H1 (cell line): ENCODE measurements around the gene TFG. TPM values are rescaled to one million over a fixed set of nuclear protein-coding genes. Genes with fewer than 3 reads are reported as not detected.

Experiments used
- CTCF ChIA-PET: fragments of 300-600 bp; sonication (Branson Sonifier 250); formaldehyde crosslinking; loops from one replicate; lab custom pipeline; 2021; ENCODE audit not compliant: partially characterized antibody; lab: Charles Lee
- POLR2A ChIA-PET: fragments of 300-600 bp; sonication (Branson Sonifier 250); formaldehyde crosslinking; loops from one replicate; lab custom pipeline; 2021; ENCODE audit warnings: inconsistent platforms; ENCODE audit not compliant: partially characterized antibody; lab: Charles Lee
- DNase-seq, 2 experiments: peaks; one replicate each; pipeline versions ENCODE4 v3.0.0 to v3.0.0-alpha.2; 2010 to 2022; ENCODE audit warnings: low spot score in 2 of 2, low read depth in 1 of 2, mixed read lengths in 1 of 2
- FAIRE-seq: peaks from 2 replicates; lab custom pipeline; 2011; peaks lifted over from hg19 to GRCh38; lab: Jason Lieb, UNC
- H2AFZ ChIP-seq: 2 replicates; pipeline ENCODE4 v1.8.1; 2012; ENCODE audit warnings: low read length, inconsistent platforms
- H2AK5ac ChIP-seq: 2 replicates; pipeline ENCODE4 v1.6.1; 2013; ENCODE audit warnings: low read depth, low read length
- H2BK120ac ChIP-seq: replicated peaks from 2 replicates; pipeline ENCODE3; 2013; ENCODE audit warnings: low read depth, low read length, inconsistent platforms
- H2BK12ac ChIP-seq: 2 replicates; pipeline ENCODE4 v1.6.1; 2013; ENCODE audit warnings: low read depth, low read length
- H2BK15ac ChIP-seq: 2 replicates; pipeline ENCODE4 v1.6.1; 2013; ENCODE audit warnings: low read length
- H2BK20ac ChIP-seq: 2 replicates; pipeline ENCODE4 v1.6.1; 2013; ENCODE audit warnings: low read length
- H2BK5ac ChIP-seq: 2 replicates; pipeline ENCODE4 v1.6.1; 2013; ENCODE audit warnings: low read depth, low read length
- H3K14ac ChIP-seq: 2 replicates; pipeline ENCODE4 v1.6.1; 2013; ENCODE audit warnings: inconsistent platforms; ENCODE audit not compliant: insufficient read length
- H3K18ac ChIP-seq: 2 replicates; pipeline ENCODE4 v1.6.1; 2013; ENCODE audit warnings: low read length; ENCODE audit errors: extremely low read depth
- H3K23ac ChIP-seq: 2 replicates; pipeline ENCODE4 v1.6.1; 2013; ENCODE audit warnings: inconsistent platforms; ENCODE audit not compliant: insufficient read length
- H3K23me2 ChIP-seq: 2 replicates; pipeline ENCODE4 v1.6.1; 2013; ENCODE audit warnings: low read depth, low read length
- H3K27ac ChIP-seq: 2 replicates; pipeline ENCODE4 v1.6.1; 2011; ENCODE audit warnings: low read depth, low read length, inconsistent platforms
- H3K27me3 ChIP-seq, 4 experiments: replicated peaks in 1 of 4; 1 replicate in 1 of 4; 2 replicates in 3 of 4; pipeline versions ENCODE4 v1.6.1 to v1.8.1; 2011 to 2013; ENCODE audit warnings: low read length in 3 of 4, mild to moderate bottlenecking in 3 of 4, inconsistent platforms in 2 of 4, mixed read lengths in 2 of 4, moderate library complexity in 1 of 4; ENCODE audit not compliant: control insufficient read depth in 3 of 4, insufficient read depth in 3 of 4; ENCODE audit errors: extremely low read depth in 1 of 4
- H3K36me3 ChIP-seq, 4 experiments: 2 replicates each; pipeline versions ENCODE4 v1.6.1 to v1.8.1; 2011 to 2013; ENCODE audit warnings: mild to moderate bottlenecking in 4 of 4, low read length in 3 of 4, moderate library complexity in 2 of 4, control low read depth in 1 of 4, inconsistent platforms in 1 of 4; ENCODE audit not compliant: insufficient read depth in 4 of 4, control insufficient read depth in 2 of 4
- H3K4ac ChIP-seq: replicated peaks from 2 replicates; pipeline ENCODE3; 2013; ENCODE audit warnings: low read length, low read depth, mixed read lengths, inconsistent platforms; ENCODE audit not compliant: insufficient read length
- H3K4me1 ChIP-seq, 4 experiments: replicated peaks in 1 of 4; 1 replicate in 1 of 4; 2 replicates in 3 of 4; pipeline versions ENCODE4 v1.6.1 to v1.8.1; 2011 to 2013; ENCODE audit warnings: low read length in 3 of 4, inconsistent platforms in 2 of 4, mixed read lengths in 1 of 4; ENCODE audit not compliant: insufficient read depth in 4 of 4, control insufficient read depth in 3 of 4
- H3K4me2 ChIP-seq, 2 experiments: 2 replicates each; pipeline versions ENCODE4 v1.6.1 to v1.8.1; 2011 to 2013; ENCODE audit warnings: low read depth in 2 of 2, low read length in 2 of 2, control low read depth in 1 of 2, inconsistent platforms in 1 of 2, mild to moderate bottlenecking in 1 of 2; ENCODE audit not compliant: insufficient read depth in 1 of 2
- H3K4me3 ChIP-seq, 4 experiments: fragments of 200-600, 300-600 bp in 1 of 4; sonication (generic), shearing (Covaris generic), sonication (Bioruptor Twin) in 1 of 4; 2 replicates each; pipeline versions ENCODE4 v1.5.1 to v1.8.1; 2011 to 2016; ENCODE audit warnings: low read length in 4 of 4, low read depth in 3 of 4, control low read depth in 2 of 4, inconsistent platforms in 2 of 4, mild to moderate bottlenecking in 2 of 4, mixed read lengths in 1 of 4, moderate library complexity in 1 of 4; ENCODE audit not compliant: insufficient read depth in 2 of 4; ENCODE audit errors: extremely low read depth in 1 of 4
- H3K56ac ChIP-seq: replicated peaks from 2 replicates; pipeline ENCODE3; 2013; ENCODE audit warnings: low read depth, mild to moderate bottlenecking, mixed read lengths, low read length, inconsistent platforms; ENCODE audit not compliant: insufficient read length
- H3K79me1 ChIP-seq: 2 replicates; pipeline ENCODE4 v1.6.1; 2013; ENCODE audit warnings: low read depth, low read length, control low read depth
- H3K79me2 ChIP-seq, 2 experiments: 2 replicates each; pipeline versions ENCODE4 v1.6.1 to v1.8.1; 2012 to 2013; ENCODE audit warnings: low read length in 2 of 2, mild to moderate bottlenecking in 2 of 2, inconsistent platforms in 1 of 2; ENCODE audit not compliant: insufficient read depth in 2 of 2, control insufficient read depth in 1 of 2
- H3K9ac ChIP-seq, 4 experiments: replicated peaks in 1 of 4; 1 replicate in 1 of 4; 2 replicates in 3 of 4; pipeline versions ENCODE4 v1.6.1 to v1.8.1; 2011 to 2013; ENCODE audit warnings: low read depth in 3 of 4, low read length in 3 of 4, control low read depth in 2 of 4, mild to moderate bottlenecking in 2 of 4, moderate library complexity in 2 of 4, inconsistent platforms in 1 of 4; ENCODE audit errors: extremely low read depth in 1 of 4
- H3K9me3 ChIP-seq, 2 experiments: 2 replicates each; pipeline versions ENCODE4 v1.6.1 to v1.8.1; 2012 to 2013; ENCODE audit warnings: mild to moderate bottlenecking in 2 of 2, moderate library complexity in 2 of 2, control low read depth in 1 of 2, inconsistent platforms in 1 of 2, low read depth in 1 of 2, low read length in 1 of 2, mixed read lengths in 1 of 2; ENCODE audit not compliant: insufficient read depth in 2 of 2
- H4K20me1 ChIP-seq, 2 experiments: replicated peaks in 1 of 2; 2 replicates each; pipeline versions ENCODE3 to v1.8.1; 2011 to 2013; ENCODE audit warnings: inconsistent platforms in 2 of 2, low read length in 2 of 2, mild to moderate bottlenecking in 1 of 2; ENCODE audit not compliant: insufficient read depth in 2 of 2, control insufficient read depth in 1 of 2
- H4K5ac ChIP-seq: 2 replicates; pipeline ENCODE4 v1.6.1; 2013; ENCODE audit warnings: low read length, low read depth, mixed read lengths, inconsistent platforms; ENCODE audit not compliant: insufficient read length
- H4K8ac ChIP-seq: 2 replicates; pipeline ENCODE4 v1.8.0; 2013; ENCODE audit warnings: mild to moderate bottlenecking, moderate library complexity, low read length, inconsistent platforms; ENCODE audit not compliant: insufficient read depth; ENCODE audit errors: extremely low read depth
- H4K91ac ChIP-seq: replicated peaks from 2 replicates; pipeline ENCODE3; 2013; ENCODE audit warnings: low read length, mixed read lengths, inconsistent platforms; ENCODE audit not compliant: insufficient read length
- ASH2L ChIP-seq: fragments of 200-600, 300-600 bp; sonication (generic); IDR thresholded peaks from one replicate; pipeline ENCODE4 v1.7.1; 2017; ENCODE audit warnings: low read length
- CEBPB ChIP-seq: IDR thresholded peaks from 2 replicates; pipeline ENCODE4 v1.6.1; 2012; ENCODE audit warnings: low read depth, low read length
- RNF2 ChIP-seq: fragments of 200-900, 300-1000 bp; sonication (generic); IDR thresholded peaks from 2 replicates; pipeline ENCODE4 v1.7.1; 2016; ENCODE audit warnings: borderline replicate concordance, low read depth, mild to moderate bottlenecking, antibody characterized with exemption, low read length; ENCODE audit not compliant: poor library complexity, severe bottlenecking; ENCODE audit errors: missing control alignments
- TBP ChIP-seq: IDR thresholded peaks from 2 replicates; pipeline ENCODE4 v1.6.1; 2011; ENCODE audit warnings: low read depth, low read length, improper control_type of control experiment
- WGBS, 2 experiments: shearing (Covaris generic) in 1 of 2; methylation state at CpG; one replicate each; pipeline versions ENCODE4 v1.1.6 to v1.1.7; 2013 to 2015; ENCODE audit warnings: low lambda C conversion rate in 2 of 2, mixed read lengths in 2 of 2, inconsistent platforms in 1 of 2, low coverage in 1 of 2, missing lambda C conversion rate in 1 of 2; ENCODE audit not compliant: insufficient replicate concordance in 2 of 2, insufficient coverage in 1 of 2, insufficient read length in 1 of 2; ENCODE audit errors: extremely low coverage in 1 of 2, missing lambda C conversion rate in 1 of 2; 5-methylcytosine and 5-hydroxymethylcytosine counted together
- polyA plus RNA-seq, 7 experiments: library from polyadenylated mRNA; depleted of rRNA in 3 of 7; stranded (reverse) in 5 of 7; unstranded in 2 of 7; fragments of >200 nt in 5 of 7; fragments of 200-250 nt in 2 of 7; gene quantifications; 1 replicate in 5 of 7; 2 replicates in 1 of 7; 4 replicates in 1 of 7; pipeline versions ENCODE4 v1.2.1 to v1.2.3, GENCODE V29; 2011 to 2013; ENCODE audit warnings: missing spikeins in 2 of 7, mixed read lengths in 2 of 7
- total RNA-seq: library from RNA; stranded (reverse); fragmentation: NEBNext Ultra II Directional; extraction: Animal tissue kit (Norgen Biotek cat#: 25700); gene quantifications from 2 replicates; pipeline ENCODE4 v1.2.1, GENCODE V29; 2021

The TFG gene
- total and polyA plus RNA-seq, 2 of the 8 experiments (the other 6 are each of a cell fraction or from before 2014, with no cell fraction given) = 81.9 to 98.4 TPM

DNA sequence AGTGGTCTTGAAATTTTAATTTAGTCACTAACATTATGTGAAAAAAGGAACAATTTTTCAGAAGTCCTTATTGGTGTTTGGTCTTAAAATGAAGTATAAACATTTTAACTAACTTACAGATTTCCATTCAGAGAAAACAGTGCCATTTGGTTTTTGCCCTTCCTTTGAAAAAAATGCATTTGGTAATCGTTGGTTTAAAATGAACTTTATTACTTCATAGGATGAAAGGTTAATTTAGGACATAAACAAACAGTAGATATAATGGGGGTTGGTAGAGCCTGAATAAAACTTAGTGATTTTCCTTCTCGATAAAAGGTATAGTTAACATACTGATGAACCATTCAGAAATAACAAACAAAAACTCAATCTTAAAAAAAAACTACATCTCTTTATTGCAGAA, 39.7 kb downstream of the TFG start:
- Histone ChIP-seq H3K14ac (no peak overlapping the region), H3K23me2 (no peaks in the 10 kb centered on the region), H3K56ac (no peak overlapping the region), H3K9me3 (no peaks in the 10 kb centered on the region), H2BK12ac (no peak overlapping the region), H3K18ac (no peak overlapping the region), H2AK5ac (no peak overlapping the region), H3K9ac (no peak overlapping the region), H3K27me3 (no peaks in the 10 kb centered on the region), H3K79me2 (no peaks in the 10 kb centered on the region), H4K91ac (no peak overlapping the region), H4K8ac (no peak overlapping the region), H2BK20ac (no peak overlapping the region), H3K4me2 (no peak overlapping the region), H2AFZ (no peak overlapping the region), H3K4ac (no peak overlapping the region), H3K36me3 (peaks cover 7 to 54% (median 22%) of the 10 kb centered on the region in 4 experiments; a peak in 7 of 8 replicates), H3K4me3 (no peak overlapping the region), H4K20me1 (no peaks in the 10 kb centered on the region), H3K27ac (no peak overlapping the region), H4K5ac (no peak overlapping the region), H2BK5ac (no peak overlapping the region), H3K79me1 (no peaks in the 10 kb centered on the region), H2BK15ac (no peak overlapping the region), H3K23ac (no peak overlapping the region), H3K4me1 (no peaks in the 10 kb centered on the region), H2BK120ac (no peak overlapping the region)
- DNase-seq (no peak), FAIRE-seq (no peak)
- ChIA-PET POLR2A (interaction anchor here (1.4 kb wide), 1 partner anchor 14 kb away, joined by 5 read pairs; no protein-coding TSS in a partner anchor), CTCF (interaction anchor here (1.1 kb wide), 1 partner anchor 12 kb away, joined by 4 read pairs; no protein-coding TSS in a partner anchor)
- 48% methylated on average over 2 of the region's 2 CpGs; no CpG with 5 or more reads in 1 of the 2 experiments for WGBS, 2 experiments
- TF ChIP-seq CEBPB = no peak
- TF ChIP-seq TBP = no peak
- no peak for TF ChIP-seq RNF2
- TF ChIP-seq ASH2L = no peak
